ENCODE data around the gene ZNF521. TPM values are rescaled to one million over a fixed set of nuclear protein-coding genes. Genes with fewer than 3 reads are reported as not detected.

ZNF521 gene
- total RNA-seq, 1 experiment from 2014 or later, result not detected

- Histone ChIP-seq H3K9ac (ENCODE audit: low read length) (no peak overlapping the region), H4K20me1 (ENCODE audit: insufficient read depth, low read depth, low read length) (no peaks in the 10 kb centered on the region), H3K4me3 (ENCODE audit: low read length) (no peak overlapping the region), H3K9me3 (ENCODE audit: low read length) (no peaks in the 10 kb centered on the region), H3K27me3 (ENCODE audit: low read length) (no peaks in the 10 kb centered on the region), H3K9me2 (replicated peaks; ENCODE audit: insufficient read depth, low read length) (no peaks in the 10 kb centered on the region), H3K36me3 (ENCODE audit: insufficient read depth, low read length) (no peaks in the 10 kb centered on the region), H3K79me2 (ENCODE audit: low read length) (no peaks in the 10 kb centered on the region), H3K4me1 (ENCODE audit: low read length) (no peaks in the 10 kb centered on the region), H3K4me2 (ENCODE audit: low read depth, low read length, poor library complexity, severe bottlenecking) (no peak overlapping the region), H2AFZ (ENCODE audit: low read length) (no peak overlapping the region), H3K27ac (ENCODE audit: low read length) (no peak overlapping the region)
- DNase-seq, result no peak
Observed at GRCh38 chr18:25134861-25135260, 217.1 kb downstream of the ZNF521 start.

GRCh38 chr18:25133879-25134278, 218.1 kb downstream of the ZNF521 start:
- H2AFZ ChIP-seq (ENCODE audit: low read length), result no peak overlapping the region

GRCh38 chr18:25132786-25133496, 219.0 kb downstream of the ZNF521 start:
- Histone ChIP-seq H4K20me1 (ENCODE audit: insufficient read depth, low read depth, low read length) (no peaks in the 10 kb centered on the region), H3K4me2 (ENCODE audit: low read depth, low read length, poor library complexity, severe bottlenecking) (no peak overlapping the region), H3K9ac (ENCODE audit: low read length) (no peak overlapping the region), H3K9me2 (replicated peaks; ENCODE audit: insufficient read depth, low read length) (no peaks in the 10 kb centered on the region), H3K27me3 (ENCODE audit: low read length) (no peaks in the 10 kb centered on the region), H3K4me3 (ENCODE audit: low read length) (no peak overlapping the region), H3K79me2 (ENCODE audit: low read length) (no peaks in the 10 kb centered on the region), H3K9me3 (ENCODE audit: low read length) (no peaks in the 10 kb centered on the region), H2AFZ (ENCODE audit: low read length) (no peak overlapping the region), H3K4me1 (ENCODE audit: low read length) (no peaks in the 10 kb centered on the region), H3K27ac (ENCODE audit: low read length) (no peak overlapping the region), H3K36me3 (ENCODE audit: insufficient read depth, low read length) (no peaks in the 10 kb centered on the region)
- DNase-seq, result no peak

More at GRCh38 chr18:25133879-25134278, 218.1 kb downstream of the ZNF521 start:
- Histone ChIP-seq H3K4me1 (ENCODE audit: low read length) (no peaks in the 10 kb centered on the region), H3K9me2 (replicated peaks; ENCODE audit: insufficient read depth, low read length) (no peaks in the 10 kb centered on the region), H3K9me3 (ENCODE audit: low read length) (no peaks in the 10 kb centered on the region), H3K27me3 (ENCODE audit: low read length) (no peaks in the 10 kb centered on the region), H3K27ac (ENCODE audit: low read length) (no peak overlapping the region), H3K79me2 (ENCODE audit: low read length) (no peaks in the 10 kb centered on the region), H3K4me2 (ENCODE audit: low read depth, low read length, poor library complexity, severe bottlenecking) (no peak overlapping the region), H4K20me1 (ENCODE audit: insufficient read depth, low read depth, low read length) (no peaks in the 10 kb centered on the region), H3K4me3 (ENCODE audit: low read length) (no peak overlapping the region), H3K9ac (ENCODE audit: low read length) (no peak overlapping the region), H3K36me3 (ENCODE audit: insufficient read depth, low read length) (no peaks in the 10 kb centered on the region)
- no peak for DNase-seq

GRCh38 chr18:25126751-25127150, 225.2 kb downstream of the ZNF521 start:
- H3K9me2 ChIP-seq (replicated peaks; ENCODE audit: insufficient read depth, low read length), result no peaks in the 10 kb centered on the region
- no peaks in the 10 kb centered on the region for H3K4me1 ChIP-seq (ENCODE audit: low read length)
- no peaks in the 10 kb centered on the region for H3K36me3 ChIP-seq (ENCODE audit: insufficient read depth, low read length)
- H3K27ac ChIP-seq (ENCODE audit: low read length), result no peak overlapping the region
- H3K9ac ChIP-seq (ENCODE audit: low read length), result no peak overlapping the region
- H3K4me3 ChIP-seq (ENCODE audit: low read length), result no peak overlapping the region
- H3K4me2 ChIP-seq (ENCODE audit: low read depth, low read length, poor library complexity, severe bottlenecking), result no peak overlapping the region
- DNase-seq, result no peak
- H4K20me1 ChIP-seq (ENCODE audit: insufficient read depth, low read depth, low read length), result no peaks in the 10 kb centered on the region
- no peaks in the 10 kb centered on the region for H3K9me3 ChIP-seq (ENCODE audit: low read length)
- no peaks in the 10 kb centered on the region for H3K27me3 ChIP-seq (ENCODE audit: low read length)
- H2AFZ ChIP-seq (ENCODE audit: low read length), result no peak overlapping the region
- no peaks in the 10 kb centered on the region for H3K79me2 ChIP-seq (ENCODE audit: low read length)

- no peaks in the 10 kb centered on the region for H3K9me2 ChIP-seq (replicated peaks; ENCODE audit: insufficient read depth, low read length)
- no peaks in the 10 kb centered on the region for H3K4me1 ChIP-seq (ENCODE audit: low read length)
- H3K27ac ChIP-seq (ENCODE audit: low read length), result no peak overlapping the region
- no peak overlapping the region for H3K4me3 ChIP-seq (ENCODE audit: low read length)
- H4K20me1 ChIP-seq (ENCODE audit: insufficient read depth, low read depth, low read length), result no peaks in the 10 kb centered on the region
- no peaks in the 10 kb centered on the region for H3K79me2 ChIP-seq (ENCODE audit: low read length)
- no peak overlapping the region for H3K9ac ChIP-seq (ENCODE audit: low read length)
- H3K4me2 ChIP-seq (ENCODE audit: low read depth, low read length, poor library complexity, severe bottlenecking), result no peak overlapping the region
- no peaks in the 10 kb centered on the region for H3K9me3 ChIP-seq (ENCODE audit: low read length)
- DNase-seq, result no peak
- H3K27me3 ChIP-seq (ENCODE audit: low read length), result no peaks in the 10 kb centered on the region
- H2AFZ ChIP-seq (ENCODE audit: low read length), result no peak overlapping the region
- no peaks in the 10 kb centered on the region for H3K36me3 ChIP-seq (ENCODE audit: insufficient read depth, low read length)
Observed at GRCh38 chr18:25125680-25126079, 226.3 kb downstream of the ZNF521 start.

GRCh38 chr18:25123438-25124232, 228.3 kb downstream of the ZNF521 start:
- H3K4me2 ChIP-seq (ENCODE audit: low read depth, low read length, poor library complexity, severe bottlenecking), result no peak overlapping the region
- DNase-seq, result no peak
- H3K27me3 ChIP-seq (ENCODE audit: low read length), result no peaks in the 10 kb centered on the region

GRCh38 chr18:25121442-25121841, 230.5 kb downstream of the ZNF521 start:
- no peaks in the 10 kb centered on the region for H3K4me1 ChIP-seq (ENCODE audit: low read length)
- DNase-seq, result no peak
- no peak overlapping the region for H3K27ac ChIP-seq (ENCODE audit: low read length)
- H3K4me3 ChIP-seq (ENCODE audit: low read length), result no peak overlapping the region
- no peaks in the 10 kb centered on the region for H3K36me3 ChIP-seq (ENCODE audit: insufficient read depth, low read length)
- H3K79me2 ChIP-seq (ENCODE audit: low read length), result no peaks in the 10 kb centered on the region
- no peaks in the 10 kb centered on the region for H3K27me3 ChIP-seq (ENCODE audit: low read length)
- H3K4me2 ChIP-seq (ENCODE audit: low read depth, low read length, poor library complexity, severe bottlenecking), result no peak overlapping the region
- no peak overlapping the region for H3K9ac ChIP-seq (ENCODE audit: low read length)
- no peak overlapping the region for H2AFZ ChIP-seq (ENCODE audit: low read length)
- H4K20me1 ChIP-seq (ENCODE audit: insufficient read depth, low read depth, low read length), result no peaks in the 10 kb centered on the region
- H3K9me3 ChIP-seq (ENCODE audit: low read length), result no peaks in the 10 kb centered on the region
- no peaks in the 10 kb centered on the region for H3K9me2 ChIP-seq (replicated peaks; ENCODE audit: insufficient read depth, low read length)

More at GRCh38 chr18:25123438-25124232, 228.3 kb downstream of the ZNF521 start:
- Histone ChIP-seq H3K9ac (ENCODE audit: low read length) (no peak overlapping the region), H3K9me2 (replicated peaks; ENCODE audit: insufficient read depth, low read length) (no peaks in the 10 kb centered on the region), H3K9me3 (ENCODE audit: low read length) (no peaks in the 10 kb centered on the region), H4K20me1 (ENCODE audit: insufficient read depth, low read depth, low read length) (no peaks in the 10 kb centered on the region), H3K27ac (ENCODE audit: low read length) (no peak overlapping the region), H3K36me3 (ENCODE audit: insufficient read depth, low read length) (no peaks in the 10 kb centered on the region), H2AFZ (ENCODE audit: low read length) (no peak overlapping the region), H3K4me1 (ENCODE audit: low read length) (no peaks in the 10 kb centered on the region), H3K79me2 (ENCODE audit: low read length) (no peaks in the 10 kb centered on the region), H3K4me3 (ENCODE audit: low read length) (no peak overlapping the region)

- Histone ChIP-seq H3K4me1 (ENCODE audit: low read length) (no peaks in the 10 kb centered on the region), H3K36me3 (ENCODE audit: insufficient read depth, low read length) (no peaks in the 10 kb centered on the region), H3K9ac (ENCODE audit: low read length) (no peak overlapping the region), H3K27me3 (ENCODE audit: low read length) (no peaks in the 10 kb centered on the region; the same call in 1 of the 2 replicates), H3K79me2 (ENCODE audit: low read length) (no peaks in the 10 kb centered on the region), H2AFZ (ENCODE audit: low read length) (no peak overlapping the region), H3K9me2 (replicated peaks; ENCODE audit: insufficient read depth, low read length) (no peaks in the 10 kb centered on the region; the same call in 1 of the 2 replicates), H3K4me2 (ENCODE audit: low read depth, low read length, poor library complexity, severe bottlenecking) (no peak overlapping the region), H3K27ac (ENCODE audit: low read length) (no peak overlapping the region), H4K20me1 (ENCODE audit: insufficient read depth, low read depth, low read length) (no peaks in the 10 kb centered on the region), H3K4me3 (ENCODE audit: low read length) (no peak overlapping the region), H3K9me3 (ENCODE audit: low read length) (no peaks in the 10 kb centered on the region)
- no peak for DNase-seq
Observed at GRCh38 chr18:25113566-25113965, 238.4 kb downstream of the ZNF521 start.
